GM18508 (cell line): ENCODE measurements around the gene DAP3.
"Not testable (repeated sequence)": the region's sequence is repeated elsewhere in the genome, so short reads cannot be mapped to it uniquely, and the experiment has no call there.

Experiments used
- ATAC-seq: cut with Tn5 transposase; IDR thresholded peaks from one replicate; pipeline ENCODE4 v1.9.1; 2021; ENCODE audit warnings: moderate number of reproducible peaks; ENCODE audit not compliant: insufficient read depth, unreplicated experiment

DAP3 gene

DNA sequence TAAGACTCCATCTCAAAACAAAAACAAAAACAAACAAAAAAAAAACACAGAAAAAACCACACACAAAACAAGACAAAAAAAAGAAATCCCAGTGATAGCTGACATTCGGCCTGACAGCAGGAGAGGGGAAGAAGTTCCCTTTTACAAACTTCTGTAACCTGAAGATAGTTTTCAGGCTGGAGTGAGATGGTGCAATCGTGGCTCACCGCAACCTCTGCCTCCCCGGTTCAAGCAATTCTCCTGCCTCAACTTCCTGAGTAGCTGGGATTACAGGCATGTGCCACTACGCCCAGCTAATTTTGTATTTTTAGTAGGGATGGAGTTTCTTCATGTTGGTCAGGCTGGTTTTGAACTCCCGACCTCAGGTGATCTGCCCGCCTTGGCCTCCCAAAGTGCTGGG is 75.1 kb downstream of the DAP3 start:
- ATAC-seq, result not testable (repeated sequence)

DNA sequence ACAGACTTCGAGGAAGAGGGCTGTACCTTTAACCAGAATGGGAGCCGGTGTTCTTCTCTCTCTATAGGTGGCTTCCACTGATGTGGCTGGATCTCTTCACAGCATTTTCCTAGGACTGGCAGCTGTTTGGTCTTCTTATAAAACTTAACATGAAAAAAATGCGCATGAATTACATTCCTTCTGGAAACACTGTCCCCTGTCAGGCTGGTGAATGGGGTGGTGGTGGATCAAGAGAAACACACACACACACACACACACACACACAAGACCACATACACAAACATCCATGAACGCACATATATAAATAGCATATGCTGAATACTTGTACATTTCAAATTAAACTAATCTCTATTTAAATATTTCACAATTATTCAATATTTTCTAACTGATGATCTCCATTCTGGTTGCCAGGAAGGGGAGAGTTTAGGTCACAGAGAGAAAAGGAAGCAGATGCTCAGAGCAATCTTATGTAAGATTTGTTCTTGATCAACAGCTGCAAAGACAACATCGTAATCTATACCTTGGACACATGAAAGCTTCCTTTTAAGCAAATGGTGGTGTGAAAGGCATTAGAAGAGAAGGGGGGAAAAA is 78.6 kb downstream of the DAP3 start:
- ATAC-seq, result not testable (repeated sequence)

DNA sequence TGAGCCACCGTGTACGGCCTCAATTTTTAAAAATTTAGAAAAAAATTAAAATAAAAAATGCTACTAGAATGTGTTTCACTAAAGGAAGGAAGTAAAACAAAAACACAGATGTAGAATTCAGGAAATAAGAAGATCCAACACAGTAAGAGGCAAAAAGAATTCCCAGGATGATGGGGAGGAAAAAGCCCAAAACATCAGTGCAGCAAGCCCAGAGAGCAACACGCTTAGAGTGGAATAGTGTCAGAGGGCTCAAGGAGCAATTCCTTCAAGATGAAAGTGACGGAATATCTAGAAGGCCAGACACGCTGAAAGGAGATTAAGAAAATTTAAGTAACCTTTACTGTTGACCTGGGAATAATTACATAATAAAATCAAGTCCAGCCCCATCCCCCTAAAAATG is 80.4 kb downstream of the DAP3 start:
- no peak for ATAC-seq

DNA sequence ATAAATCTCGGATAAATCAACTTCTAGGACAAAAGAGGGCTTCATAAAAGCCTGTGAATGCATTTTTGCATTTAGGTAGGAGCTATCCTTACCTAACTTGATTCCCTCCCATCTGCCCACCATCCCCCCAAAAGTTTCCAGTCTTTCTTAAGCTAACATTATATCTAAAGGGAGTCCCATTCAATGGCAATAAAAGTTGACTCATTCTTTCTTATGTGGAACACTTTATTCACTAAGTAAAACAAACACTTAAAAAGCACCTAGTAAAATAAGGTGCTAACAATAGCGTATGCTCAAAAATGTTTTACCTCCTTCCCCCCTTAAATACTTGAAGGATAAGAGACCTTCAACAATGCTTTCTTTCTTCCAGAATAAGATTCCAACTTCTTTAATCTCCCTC is 84.3 kb downstream of the DAP3 start:
- no peak for ATAC-seq

DNA sequence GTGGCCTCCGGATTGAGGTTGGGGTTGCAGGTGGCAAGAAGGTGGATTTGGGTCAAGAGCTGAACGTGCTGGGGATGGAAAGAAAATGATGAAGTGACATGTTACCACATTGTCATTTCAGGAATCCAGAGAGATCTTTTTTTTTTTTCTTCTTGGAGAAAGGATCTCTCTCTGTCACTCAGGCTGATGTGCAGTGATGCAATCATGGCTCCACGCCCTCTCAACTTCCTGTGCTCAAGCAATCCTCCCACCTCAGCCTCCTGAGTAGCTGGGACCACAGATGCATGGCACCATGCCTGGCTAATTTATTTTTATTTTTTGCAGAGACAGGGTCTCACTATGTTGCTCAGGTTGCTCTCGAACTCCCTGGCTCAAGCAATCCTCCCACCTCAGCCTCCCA is 87.5 kb downstream of the DAP3 start:
- ATAC-seq, result no peak

DNA sequence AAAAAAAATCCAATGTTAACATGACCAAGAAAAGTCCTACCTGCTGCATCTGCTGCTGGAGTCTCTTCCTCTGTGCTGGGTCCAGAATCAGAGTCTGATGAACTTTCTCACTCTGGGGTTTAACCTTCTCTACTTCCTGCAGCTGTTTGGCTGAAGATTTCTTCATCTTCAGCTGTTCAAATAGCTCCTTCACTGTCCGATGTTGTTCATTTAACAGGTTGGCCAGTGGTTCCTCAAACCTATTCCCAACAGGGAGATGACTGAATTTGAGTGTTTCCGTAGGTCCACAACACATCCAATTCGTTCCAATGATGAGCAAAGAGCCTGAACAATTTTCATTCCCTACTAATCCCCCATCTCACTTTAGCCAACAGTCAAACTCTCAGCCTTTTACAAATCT is 88.7 kb downstream of the DAP3 start:
- ATAC-seq, result no peak
